HL-60 (cell line): Measurements from ENCODE around the gene MBD4.
"Not testable (repeated sequence)": the region's sequence is repeated elsewhere in the genome, so short reads cannot be mapped to it uniquely, and the experiment has no call there.

Experiments
- DNase-seq, 2 experiments: peaks; one replicate each; pipeline ENCODE4 v3.0.0-alpha.2; 2010 to 2020; ENCODE audit warnings: low read depth in 1 of 2, low spot score in 1 of 2
- H3K27ac ChIP-seq: fragments of 250-450 bp; sonication (Bioruptor Pico); replicated peaks from 2 replicates; pipeline ENCODE4 v1.5.1; 2020; ENCODE audit warnings: mild to moderate bottlenecking, moderate library complexity
- H3K27me3 ChIP-seq: fragments of 250-450 bp; sonication (Bioruptor Pico); 2 replicates; pipeline ENCODE4 v1.5.1; 2021; ENCODE audit warnings: mild to moderate bottlenecking, moderate library complexity; ENCODE audit not compliant: insufficient read depth, poor library complexity, severe bottlenecking
- H3K4me3 ChIP-seq: replicated peaks from 2 replicates; pipeline ENCODE4 v1.5.1; 2011; ENCODE audit warnings: mild to moderate bottlenecking, control low read depth, low read length; ENCODE audit not compliant: insufficient read depth
- GABPA ChIP-seq: IDR thresholded peaks from 2 replicates; pipeline ENCODE4 v1.6.1; 2012; ENCODE audit warnings: low read depth
- POLR2AphosphoS5 ChIP-seq: IDR thresholded peaks from 2 replicates; pipeline ENCODE4 v1.6.1; 2012; ENCODE audit warnings: low read depth
- SPI1 ChIP-seq: IDR thresholded peaks from 2 replicates; pipeline ENCODE4 v1.6.1; 2012; ENCODE audit warnings: low read depth, mild to moderate bottlenecking, borderline replicate concordance
- TF ChIP-seq, protein P1 (sequence below): IDR thresholded peaks from 2 replicates; pipeline ENCODE4 v1.6.1; 2012; ENCODE audit warnings: low read depth; ENCODE audit not compliant: insufficient replicate concordance
- TF ChIP-seq, protein P2 (sequence below): IDR thresholded peaks from one replicate; pipeline ENCODE4 v1.5.1; 2011; ENCODE audit warnings: low read length, control low read depth, inconsistent platforms; ENCODE audit not compliant: insufficient read depth

MBD4 gene

DNA sequence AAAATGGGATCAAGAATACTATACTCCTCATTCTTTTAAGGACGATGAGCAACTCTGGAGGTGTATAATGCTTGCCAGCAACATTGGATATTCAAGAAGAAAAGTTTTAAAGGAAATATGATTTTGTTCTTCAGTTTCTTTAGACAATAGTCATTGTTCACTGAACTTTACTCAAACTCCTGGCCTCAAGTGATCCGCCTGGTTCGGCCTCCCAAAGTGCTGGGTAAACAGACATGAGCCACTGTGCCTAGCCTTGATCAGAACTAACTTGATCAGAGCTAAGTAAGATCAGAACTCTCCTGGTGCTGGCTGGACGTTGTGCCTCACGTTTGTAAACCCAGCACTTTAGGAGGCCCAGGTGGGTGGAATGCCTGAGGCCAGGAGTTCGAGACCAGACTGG, 23.9 kb downstream of the MBD4 start:
- Histone ChIP-seq H3K27me3 (no peaks in the 10 kb centered on the region), H3K27ac (no peak overlapping the region), H3K4me3 (no peak overlapping the region)
- TF ChIP-seq, protein P1, sequence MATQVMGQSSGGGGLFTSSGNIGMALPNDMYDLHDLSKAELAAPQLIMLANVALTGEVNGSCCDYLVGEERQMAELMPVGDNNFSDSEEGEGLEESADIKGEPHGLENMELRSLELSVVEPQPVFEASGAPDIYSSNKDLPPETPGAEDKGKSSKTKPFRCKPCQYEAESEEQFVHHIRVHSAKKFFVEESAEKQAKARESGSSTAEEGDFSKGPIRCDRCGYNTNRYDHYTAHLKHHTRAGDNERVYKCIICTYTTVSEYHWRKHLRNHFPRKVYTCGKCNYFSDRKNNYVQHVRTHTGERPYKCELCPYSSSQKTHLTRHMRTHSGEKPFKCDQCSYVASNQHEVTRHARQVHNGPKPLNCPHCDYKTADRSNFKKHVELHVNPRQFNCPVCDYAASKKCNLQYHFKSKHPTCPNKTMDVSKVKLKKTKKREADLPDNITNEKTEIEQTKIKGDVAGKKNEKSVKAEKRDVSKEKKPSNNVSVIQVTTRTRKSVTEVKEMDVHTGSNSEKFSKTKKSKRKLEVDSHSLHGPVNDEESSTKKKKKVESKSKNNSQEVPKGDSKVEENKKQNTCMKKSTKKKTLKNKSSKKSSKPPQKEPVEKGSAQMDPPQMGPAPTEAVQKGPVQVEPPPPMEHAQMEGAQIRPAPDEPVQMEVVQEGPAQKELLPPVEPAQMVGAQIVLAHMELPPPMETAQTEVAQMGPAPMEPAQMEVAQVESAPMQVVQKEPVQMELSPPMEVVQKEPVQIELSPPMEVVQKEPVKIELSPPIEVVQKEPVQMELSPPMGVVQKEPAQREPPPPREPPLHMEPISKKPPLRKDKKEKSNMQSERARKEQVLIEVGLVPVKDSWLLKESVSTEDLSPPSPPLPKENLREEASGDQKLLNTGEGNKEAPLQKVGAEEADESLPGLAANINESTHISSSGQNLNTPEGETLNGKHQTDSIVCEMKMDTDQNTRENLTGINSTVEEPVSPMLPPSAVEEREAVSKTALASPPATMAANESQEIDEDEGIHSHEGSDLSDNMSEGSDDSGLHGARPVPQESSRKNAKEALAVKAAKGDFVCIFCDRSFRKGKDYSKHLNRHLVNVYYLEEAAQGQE, result no peak
- no peak for DNase-seq

DNA sequence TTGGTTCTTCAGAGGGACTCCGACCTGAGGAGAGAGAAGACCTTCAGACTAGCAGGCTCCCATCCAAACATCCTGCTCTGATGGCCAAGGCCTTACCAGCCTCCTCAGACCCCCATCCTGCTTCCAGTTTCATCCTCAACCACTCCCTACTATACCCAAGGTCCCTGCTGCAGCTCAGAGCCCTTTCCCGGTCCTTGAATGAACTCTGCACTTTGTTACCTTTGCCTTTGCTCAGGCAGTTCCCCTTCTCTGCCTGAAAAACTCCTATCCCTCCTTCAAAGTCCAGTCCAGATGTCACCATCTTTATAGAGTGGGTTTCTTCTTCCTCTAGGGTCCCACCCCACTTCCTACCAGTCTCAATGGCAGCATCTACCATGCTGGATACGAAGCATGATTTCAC, 24.4 kb downstream of the MBD4 start:
- no peak overlapping the region for H3K4me3 ChIP-seq
- DNase-seq, result no peak

DNA sequence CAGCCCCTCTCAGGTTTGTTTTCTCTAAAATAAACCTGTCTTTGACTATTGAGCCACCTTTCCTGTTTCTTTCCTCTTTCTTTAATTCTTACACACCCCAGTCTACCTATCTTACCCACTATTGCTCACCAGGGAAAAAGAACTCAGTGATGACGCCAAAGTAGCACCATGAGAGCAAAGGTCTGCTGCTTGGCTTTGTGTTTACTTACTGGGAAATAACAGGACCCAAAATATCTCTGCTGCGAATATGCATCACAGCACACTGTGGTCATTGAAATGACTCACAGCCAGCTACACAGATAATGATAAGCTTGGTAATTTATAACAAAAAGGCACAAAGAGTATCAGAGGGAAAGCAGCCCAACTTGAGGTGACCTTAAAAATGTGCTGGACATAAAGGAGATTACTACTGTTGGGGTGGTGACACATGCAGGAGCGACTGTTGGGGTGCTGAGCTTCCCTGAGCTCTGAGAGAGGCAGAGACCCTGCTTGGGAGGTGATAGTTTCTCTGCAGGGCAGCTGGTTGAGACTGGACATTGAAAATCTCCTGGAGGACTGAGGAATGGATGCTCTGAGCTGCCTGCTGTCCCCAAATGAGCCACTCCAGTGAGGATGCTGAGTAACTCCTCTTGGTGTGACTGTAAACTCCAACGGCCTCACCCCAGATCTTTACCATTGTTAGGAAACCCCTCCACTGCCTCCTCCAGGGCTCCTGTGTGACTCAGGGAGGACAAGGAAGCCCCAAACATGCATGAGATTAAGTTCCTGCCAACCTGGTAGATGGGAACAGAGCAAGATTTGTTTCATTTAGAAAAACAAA, 25.9 kb downstream of the MBD4 start:
- H3K27me3 ChIP-seq, result no peaks in the 10 kb centered on the region
- no peak overlapping the region for H3K27ac ChIP-seq
- DNase-seq, result no peak
- TF ChIP-seq GABPA, result no peak
- no peak for TF ChIP-seq POLR2AphosphoS5
- TF ChIP-seq, protein P2, sequence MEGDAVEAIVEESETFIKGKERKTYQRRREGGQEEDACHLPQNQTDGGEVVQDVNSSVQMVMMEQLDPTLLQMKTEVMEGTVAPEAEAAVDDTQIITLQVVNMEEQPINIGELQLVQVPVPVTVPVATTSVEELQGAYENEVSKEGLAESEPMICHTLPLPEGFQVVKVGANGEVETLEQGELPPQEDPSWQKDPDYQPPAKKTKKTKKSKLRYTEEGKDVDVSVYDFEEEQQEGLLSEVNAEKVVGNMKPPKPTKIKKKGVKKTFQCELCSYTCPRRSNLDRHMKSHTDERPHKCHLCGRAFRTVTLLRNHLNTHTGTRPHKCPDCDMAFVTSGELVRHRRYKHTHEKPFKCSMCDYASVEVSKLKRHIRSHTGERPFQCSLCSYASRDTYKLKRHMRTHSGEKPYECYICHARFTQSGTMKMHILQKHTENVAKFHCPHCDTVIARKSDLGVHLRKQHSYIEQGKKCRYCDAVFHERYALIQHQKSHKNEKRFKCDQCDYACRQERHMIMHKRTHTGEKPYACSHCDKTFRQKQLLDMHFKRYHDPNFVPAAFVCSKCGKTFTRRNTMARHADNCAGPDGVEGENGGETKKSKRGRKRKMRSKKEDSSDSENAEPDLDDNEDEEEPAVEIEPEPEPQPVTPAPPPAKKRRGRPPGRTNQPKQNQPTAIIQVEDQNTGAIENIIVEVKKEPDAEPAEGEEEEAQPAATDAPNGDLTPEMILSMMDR, result no peak
- no peak for TF ChIP-seq SPI1
- TF ChIP-seq, protein P1, result no peak
- H3K4me3 ChIP-seq, result no peak overlapping the region

More for the DNA sequence above, 24.4 kb downstream of the MBD4 start:
- TF ChIP-seq, protein P1, result no peak
- TF ChIP-seq GABPA (no peak), SPI1 (no peak), POLR2AphosphoS5 (no peak)
- TF ChIP-seq, protein P2, result no peak
- Histone ChIP-seq H3K27ac (no peak overlapping the region), H3K27me3 (no peaks in the 10 kb centered on the region)

DNA sequence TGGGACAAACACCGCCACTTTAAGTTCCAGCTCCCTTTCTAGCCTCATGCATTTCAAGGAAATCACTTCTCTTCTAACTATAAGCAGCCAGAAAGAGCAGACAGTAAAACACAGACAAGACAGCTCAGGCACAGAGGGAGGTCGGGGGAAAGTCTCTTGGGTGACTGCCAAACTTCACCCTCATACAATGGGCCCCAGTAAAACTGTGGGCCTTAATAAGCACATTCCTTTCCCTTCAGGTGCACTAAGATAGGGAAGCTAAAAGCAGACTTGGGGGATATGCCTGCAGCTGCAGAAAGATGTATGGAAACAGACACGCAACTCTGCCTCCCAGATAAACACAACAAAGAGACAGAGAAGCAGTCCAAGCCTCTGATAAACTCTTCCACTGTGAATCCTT, 26.5 kb downstream of the MBD4 start:
- not testable (repeated sequence) for DNase-seq, H3K27ac ChIP-seq

More for the DNA sequence above, 26.5 kb downstream of the MBD4 start:
- not testable (repeated sequence) for H3K4me3 ChIP-seq, H3K27me3 ChIP-seq
